Kidney capillary endothelial cell (primary cell): ENCODE measurements around the gene INHA.

Source experiments
- DNase-seq: peaks from one replicate; pipeline ENCODE4 v3.0.0-alpha.2; 2018; ENCODE audit warnings: low spot score

INHA gene

DNA sequence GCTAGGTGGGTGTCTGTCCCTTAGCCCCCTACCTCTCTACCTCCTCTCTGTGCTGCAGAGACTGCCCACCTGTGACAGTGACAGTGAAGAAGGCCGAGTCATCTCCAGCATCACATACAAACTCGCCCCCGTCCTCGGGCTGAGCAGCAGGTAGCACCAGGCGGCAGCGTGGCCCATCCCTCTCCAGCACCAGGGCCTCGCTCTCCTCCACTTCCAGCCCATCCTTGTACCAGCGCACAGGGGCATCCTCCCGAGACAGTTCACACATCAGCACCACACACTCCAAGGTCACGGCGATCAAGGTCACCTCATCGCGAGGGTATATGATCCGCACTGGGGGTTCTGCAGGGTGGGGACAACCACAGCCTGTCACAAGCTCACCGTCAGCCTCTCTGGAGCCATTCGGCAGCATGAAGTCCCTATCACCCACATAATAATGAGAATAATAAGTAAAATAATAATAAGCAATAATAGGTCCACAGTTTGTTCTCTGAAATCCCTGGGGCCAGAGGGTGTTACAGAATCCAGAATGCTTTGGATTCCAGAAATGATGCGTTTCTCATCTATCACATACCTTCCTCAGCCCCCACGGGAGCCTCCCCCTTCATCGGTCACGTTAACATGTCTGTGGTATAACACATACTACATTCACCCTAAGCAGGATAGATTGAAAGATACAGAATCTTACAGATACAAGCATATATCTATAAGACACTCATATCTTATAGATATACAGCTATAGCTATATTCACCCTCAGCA lies 12.8 kb upstream of the INHA start:
- no peak for DNase-seq

GRCh38 chr2:219560037-219560892 lies 11.8 kb upstream of the INHA start:
- DNase-seq = no peak

GRCh38 chr2:219560893-219561178 lies 11.3 kb upstream of the INHA start:
- DNase-seq = no peak

DNA sequence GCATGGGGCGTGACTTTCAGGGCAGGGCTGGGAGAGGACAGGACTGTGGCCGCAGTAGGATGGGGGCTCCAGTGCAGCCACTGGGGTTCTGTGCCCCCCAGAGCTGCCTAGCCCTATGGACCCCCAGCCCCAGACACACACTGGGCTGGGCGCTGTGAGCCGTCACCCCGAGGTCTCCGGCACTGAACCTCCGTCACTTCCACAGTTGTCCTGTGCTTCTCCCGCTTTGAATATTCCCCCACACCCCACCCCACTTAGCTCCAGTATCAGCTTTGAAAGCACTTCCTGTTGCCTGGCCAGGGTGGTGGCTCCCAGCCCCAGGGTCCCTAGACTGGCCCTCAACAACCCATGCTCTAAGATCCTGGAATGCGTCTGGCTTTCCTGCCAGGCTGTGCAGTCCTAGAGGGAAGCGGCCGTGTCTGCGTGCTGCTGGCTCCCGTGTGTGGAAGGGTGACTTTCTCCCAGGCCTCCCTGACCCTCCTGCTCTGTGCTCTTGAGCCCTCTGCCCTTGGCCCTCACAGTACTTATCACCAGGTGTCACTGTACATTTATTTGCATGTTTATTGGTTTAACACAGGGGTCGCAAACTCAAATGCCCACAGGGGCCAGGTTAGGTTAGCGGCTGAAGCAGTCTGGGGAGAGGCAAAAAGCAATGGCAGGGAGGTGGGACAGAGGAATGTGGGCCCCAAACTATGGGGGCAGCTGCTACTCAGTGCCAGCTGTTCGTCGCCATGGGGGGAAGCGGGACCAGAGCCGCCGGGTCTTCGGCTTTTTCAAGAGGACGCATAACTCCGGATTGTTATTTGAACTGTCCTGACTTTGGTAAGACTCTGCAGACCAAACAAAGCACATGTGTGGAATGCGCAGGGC lies 10.7 kb upstream of the INHA start:
- no peak for DNase-seq

- no peak for DNase-seq
Observed at GRCh38 chr2:219562049-219563020, 9.8 kb upstream of the INHA start.

DNA sequence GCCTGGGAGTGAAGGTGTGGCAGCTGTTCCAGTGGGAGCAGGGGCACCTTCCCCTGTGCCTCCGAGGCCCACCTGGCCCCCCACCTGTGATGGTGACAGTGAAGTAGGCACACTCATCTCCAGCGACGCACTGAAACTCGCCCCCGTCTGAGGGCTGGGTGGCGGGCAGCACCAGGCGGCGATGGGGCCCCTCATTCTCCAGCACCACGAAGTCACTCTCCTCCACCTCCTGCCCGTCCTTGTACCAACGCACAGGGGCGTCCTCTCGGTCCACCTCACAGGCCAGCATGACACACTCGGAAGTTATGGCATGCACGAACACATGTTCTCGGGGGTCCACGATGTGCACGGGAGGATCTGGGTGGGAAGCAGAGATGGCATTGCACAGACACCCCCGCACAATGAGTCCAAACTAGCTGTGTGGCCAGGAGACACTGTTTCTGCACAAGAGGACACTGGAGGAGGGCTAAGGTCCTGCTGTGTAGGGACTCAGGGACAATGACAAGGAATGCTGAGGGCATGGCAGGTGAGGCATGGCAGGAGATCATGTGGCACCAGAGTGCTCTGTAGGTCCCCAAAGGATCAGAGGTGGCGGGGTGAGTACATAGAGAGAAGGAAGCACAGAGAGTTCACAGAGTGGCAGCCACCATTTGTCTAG lies 8.7 kb upstream of the INHA start:
- no peak for DNase-seq

DNA sequence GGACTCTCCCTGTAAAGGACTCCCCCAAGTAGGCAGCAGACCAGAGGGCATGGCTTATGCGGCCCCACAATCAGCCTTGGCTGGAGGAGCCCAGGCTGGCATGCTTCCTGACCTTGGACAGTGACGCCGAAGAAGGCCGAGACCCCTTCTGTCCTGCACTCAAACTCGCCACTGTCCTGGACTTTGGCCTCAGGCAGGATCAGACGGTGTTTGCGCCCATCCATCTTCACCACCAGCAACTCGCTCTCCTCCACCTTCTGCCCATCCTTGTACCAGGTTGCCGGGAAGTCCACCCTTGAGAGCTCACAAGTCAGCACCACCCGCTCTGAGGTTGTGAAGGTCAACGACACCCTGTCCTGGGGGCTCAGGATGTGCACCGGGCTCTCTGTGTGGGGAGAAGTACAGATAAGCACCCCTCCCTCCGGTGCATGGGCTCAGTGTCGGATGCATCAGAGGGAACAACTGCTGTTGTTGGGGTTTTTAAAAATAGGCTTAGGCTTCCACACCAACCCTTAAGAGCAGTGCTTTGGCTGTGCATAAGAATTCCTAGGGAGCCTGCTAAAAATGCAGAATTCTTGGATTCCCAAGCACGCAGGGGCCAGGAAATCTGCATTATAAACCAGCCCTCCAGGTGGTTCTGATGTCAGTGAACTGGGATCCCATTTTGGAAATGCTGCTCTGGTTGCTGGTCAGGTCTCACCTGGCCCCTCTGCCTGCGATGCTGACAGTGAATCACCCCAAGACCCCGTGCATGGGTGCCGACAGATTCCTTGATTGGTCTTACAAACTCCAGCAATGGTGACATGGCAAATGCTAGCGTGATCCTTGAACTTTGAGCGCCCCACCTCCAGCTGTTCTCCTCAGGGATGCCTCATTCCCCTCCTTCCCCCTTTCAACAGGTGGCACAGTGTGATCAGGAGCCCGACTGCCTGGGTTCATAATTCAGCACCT lies 6.7 kb upstream of the INHA start:
- no peak for DNase-seq

- no peak for DNase-seq
Observed at GRCh38 chr2:219566640-219567039, 5.5 kb upstream of the INHA start.

DNA sequence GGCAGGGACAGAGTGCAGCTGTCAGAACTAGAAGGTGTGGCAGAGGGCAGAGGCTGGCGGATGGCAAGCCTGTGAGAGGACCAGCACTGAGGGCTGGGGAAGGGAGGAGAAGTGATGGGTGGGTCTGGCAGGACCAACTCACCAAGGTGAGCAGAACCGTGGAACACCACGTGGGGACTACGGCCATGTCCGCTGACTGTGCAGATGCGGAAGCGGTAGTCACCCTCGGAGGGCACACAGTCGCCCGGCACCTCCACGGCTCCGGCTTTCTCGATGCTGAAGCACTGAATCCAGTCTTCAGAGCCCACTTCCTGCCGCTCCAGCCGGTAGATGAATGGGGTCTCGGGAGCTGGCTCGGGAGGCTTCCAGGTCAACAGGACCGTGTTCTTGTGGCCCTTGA lies 5.0 kb upstream of the INHA start:
- DNase-seq = no peak

- DNase-seq = no peak
Observed at GRCh38 chr2:219567791-219568361, 4.2 kb upstream of the INHA start.

DNA sequence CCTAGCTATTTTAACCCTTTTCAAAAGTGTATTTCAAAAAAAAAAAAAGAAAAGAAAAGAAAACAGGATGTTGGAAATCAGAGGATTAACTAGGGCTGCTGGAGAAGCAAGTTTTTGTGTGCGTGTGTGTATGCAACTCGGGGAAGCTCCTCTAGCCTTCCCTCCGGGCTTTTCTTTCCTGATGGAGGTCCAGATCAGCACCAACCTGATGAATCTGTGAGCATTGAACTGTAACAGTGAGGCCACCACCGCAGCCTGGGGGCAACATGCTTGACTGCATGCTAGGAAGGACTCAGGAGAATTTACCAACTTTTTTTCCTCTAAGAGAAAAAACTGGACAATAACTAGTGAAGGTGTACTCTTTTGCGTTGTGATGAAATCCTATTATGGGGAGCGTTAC lies 3.1 kb upstream of the INHA start:
- DNase-seq = no peak

DNA sequence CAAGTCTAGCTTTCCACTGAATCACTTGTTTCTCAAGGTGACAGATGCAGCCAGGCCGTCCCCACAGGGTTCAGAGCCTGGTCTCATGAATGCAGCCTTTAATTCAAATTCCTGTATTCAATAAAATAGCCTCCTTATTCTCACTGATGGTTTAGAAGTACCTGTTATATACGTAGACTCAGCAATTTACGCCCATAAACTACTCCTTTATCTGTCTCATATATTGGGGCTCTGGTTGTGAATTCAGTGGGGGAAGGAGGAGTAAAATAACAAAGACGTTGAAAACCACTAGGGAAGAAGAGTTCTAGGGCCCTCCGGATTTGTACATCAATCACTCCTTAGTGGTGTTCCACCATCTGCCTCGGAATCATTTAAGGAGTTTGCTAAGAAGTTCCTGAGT lies 2.5 kb upstream of the INHA start:
- no peak for DNase-seq

- DNase-seq = no peak
Observed at GRCh38 chr2:219570194-219570923, 1.8 kb upstream of the INHA start.

DNA sequence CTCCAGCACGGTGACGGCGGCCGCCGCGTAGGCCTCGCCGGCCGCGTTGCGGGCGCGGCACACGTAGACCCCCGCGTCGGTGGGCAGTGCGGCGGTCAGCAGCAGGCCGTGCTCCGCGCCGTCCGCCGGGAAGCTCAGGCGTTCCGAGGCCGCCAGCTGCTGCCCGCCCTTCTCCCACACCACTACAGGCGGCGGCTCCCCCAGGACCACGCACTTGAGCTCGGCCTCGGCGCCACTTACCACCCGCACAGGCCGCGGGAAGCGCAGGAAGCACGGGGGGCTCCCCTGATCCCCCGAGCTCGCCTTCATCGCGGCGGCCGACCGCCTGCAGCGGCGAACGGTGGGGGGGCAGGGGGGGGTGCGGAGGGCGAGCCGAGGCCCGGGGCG lies 1.2 kb upstream of the INHA start:
- no peak for DNase-seq

GRCh38 chr2:219571311-219572236 lies 536 bp upstream of the INHA start, which contains the start of gene OBSL1:
OBSL1 (minus strand) TSS chr2:219571539; CDS start chr2:219571232, 307 bp downstream.
- DNase-seq = no peak

DNA sequence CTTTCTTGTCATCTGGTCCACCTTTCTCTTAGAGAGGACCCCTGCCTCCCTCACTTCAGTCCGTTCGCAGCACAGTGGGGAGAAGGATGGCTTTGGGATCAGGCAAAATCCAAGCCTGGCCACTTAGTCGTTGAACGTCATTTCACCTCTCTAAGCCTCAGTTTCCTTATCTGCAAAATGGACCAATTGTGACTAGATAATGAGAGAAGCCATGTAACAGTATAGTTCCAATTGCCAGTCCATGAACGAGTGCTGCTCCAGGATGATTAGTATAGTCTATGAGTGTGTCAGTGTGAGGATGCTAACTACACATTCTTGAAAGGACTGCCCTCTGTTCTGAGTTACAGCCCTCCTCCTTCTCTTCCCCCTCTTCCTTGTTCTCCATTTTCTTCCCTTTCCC lies 1.1 kb downstream of the INHA start:
- DNase-seq = no peak

GRCh38 chr2:219574484-219575311 lies 2.6 kb downstream of the INHA start:
- DNase-seq = no peak
